ENCODE data around the gene AOC2. TPM values are rescaled to one million over a fixed set of nuclear protein-coding genes. Genes with fewer than 3 reads are reported as not detected.
"Not testable (repeated sequence)": the region's sequence is repeated elsewhere in the genome, so short reads cannot be mapped to it uniquely, and the experiment has no call there.

Gene AOC2
- total RNA-seq, 3 donors from 2014 or later, result 0.92 to 2.1 (median 0.96) TPM

- Histone ChIP-seq H3K4me1 (ENCODE audit: low read depth) (peaks cover 8% of the 10 kb centered on the region), H3K4me3 (no peak overlapping the region), H3K36me3 (ENCODE audit: low read depth) (no peaks in the 10 kb centered on the region), H3K9me3 (no peaks in the 10 kb centered on the region)
- intact Hi-C loops (cut with DNase I, micrococcal nuclease), result no loop called here
- ATAC-seq (peak; percentile 93), DNase-seq (peak in 2 of 3 donors; percentile 54 to 70)
- TF ChIP-seq, protein P1, sequence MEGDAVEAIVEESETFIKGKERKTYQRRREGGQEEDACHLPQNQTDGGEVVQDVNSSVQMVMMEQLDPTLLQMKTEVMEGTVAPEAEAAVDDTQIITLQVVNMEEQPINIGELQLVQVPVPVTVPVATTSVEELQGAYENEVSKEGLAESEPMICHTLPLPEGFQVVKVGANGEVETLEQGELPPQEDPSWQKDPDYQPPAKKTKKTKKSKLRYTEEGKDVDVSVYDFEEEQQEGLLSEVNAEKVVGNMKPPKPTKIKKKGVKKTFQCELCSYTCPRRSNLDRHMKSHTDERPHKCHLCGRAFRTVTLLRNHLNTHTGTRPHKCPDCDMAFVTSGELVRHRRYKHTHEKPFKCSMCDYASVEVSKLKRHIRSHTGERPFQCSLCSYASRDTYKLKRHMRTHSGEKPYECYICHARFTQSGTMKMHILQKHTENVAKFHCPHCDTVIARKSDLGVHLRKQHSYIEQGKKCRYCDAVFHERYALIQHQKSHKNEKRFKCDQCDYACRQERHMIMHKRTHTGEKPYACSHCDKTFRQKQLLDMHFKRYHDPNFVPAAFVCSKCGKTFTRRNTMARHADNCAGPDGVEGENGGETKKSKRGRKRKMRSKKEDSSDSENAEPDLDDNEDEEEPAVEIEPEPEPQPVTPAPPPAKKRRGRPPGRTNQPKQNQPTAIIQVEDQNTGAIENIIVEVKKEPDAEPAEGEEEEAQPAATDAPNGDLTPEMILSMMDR (IDR thresholded peaks at IDR 0.05), result no peak
These were observed 50.2 kb downstream of the AOC2 start for GRCh38 chr17:42894283-42895184.

DNA sequence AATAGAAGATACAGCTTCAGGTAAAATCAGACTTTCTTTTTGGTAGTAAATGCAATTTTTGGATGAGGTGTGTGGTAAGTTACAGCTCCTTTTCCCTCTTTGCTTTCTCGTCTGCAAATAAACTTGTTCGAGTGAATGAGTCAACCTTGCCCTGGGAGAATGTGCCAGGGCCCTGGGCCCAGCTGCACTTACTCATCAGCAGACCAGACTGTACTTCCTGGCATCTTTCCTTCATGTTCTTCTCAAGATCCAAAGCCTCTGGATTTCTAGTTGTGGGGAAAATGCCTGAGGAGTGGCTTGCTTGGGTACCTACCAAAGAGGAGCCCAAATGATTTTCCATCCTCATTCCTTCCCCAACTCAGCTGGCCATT lies 50.8 kb downstream of the AOC2 start:
- peak; percentile 84 for ATAC-seq
- Histone ChIP-seq H3K9me3 (no peaks in the 10 kb centered on the region), H3K36me3 (ENCODE audit: low read depth) (no peaks in the 10 kb centered on the region), H3K4me1 (ENCODE audit: low read depth) (peaks cover 8% of the 10 kb centered on the region), H3K4me3 (no peak overlapping the region)
- TF ChIP-seq, protein P1 (IDR thresholded peaks at IDR 0.05), result no peak
- peak; percentile 47 to 66 (median 53) for DNase-seq
- intact Hi-C loops (cut with DNase I, micrococcal nuclease), result no loop called here

DNA sequence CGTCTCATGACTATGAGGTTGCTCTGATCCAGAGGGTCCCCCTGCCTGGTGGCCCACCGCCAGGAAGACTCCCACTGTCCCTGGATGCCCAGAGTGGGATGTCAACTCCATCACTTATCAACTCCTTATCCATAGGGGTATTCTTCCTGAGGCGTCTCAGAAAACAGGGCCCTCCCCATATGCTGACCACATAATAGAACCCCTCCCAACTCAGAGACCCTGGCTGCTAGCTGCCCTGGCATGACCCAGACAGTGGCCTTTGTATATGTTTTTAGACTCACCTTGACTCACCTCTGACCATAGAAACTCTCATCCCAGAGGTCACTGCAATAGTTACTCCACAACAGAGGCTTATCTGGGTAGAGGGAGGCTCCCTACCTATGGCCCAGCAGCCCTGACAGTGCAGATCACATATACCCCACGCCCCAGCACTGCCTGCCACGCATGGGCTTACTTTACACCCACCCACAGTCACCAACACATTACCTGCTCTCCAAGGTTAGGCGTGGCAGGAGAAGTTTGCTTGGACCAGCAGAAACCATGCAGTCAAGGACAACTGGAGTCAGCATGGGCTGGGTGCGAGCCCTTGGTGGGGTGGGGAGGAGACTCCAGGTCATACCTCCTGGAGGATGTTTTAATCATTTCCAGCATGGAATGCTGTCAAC lies 53.9 kb downstream of the AOC2 start:
- TF ChIP-seq, protein P1 (IDR thresholded peaks at IDR 0.05), result no peak
- Histone ChIP-seq H3K36me3 (ENCODE audit: low read depth) (no peaks in the 10 kb centered on the region), H3K9me3 (no peaks in the 10 kb centered on the region), H3K4me1 (ENCODE audit: low read depth) (peaks cover 8% of the 10 kb centered on the region), H3K4me3 (no peak overlapping the region)
- DNase-seq, result no peak
- ATAC-seq, result no peak
- intact Hi-C loops (cut with DNase I, micrococcal nuclease), result no loop called here

GRCh38 chr17:42899981-42900380 lies 55.6 kb downstream of the AOC2 start:
- H3K9me3 ChIP-seq; H3K4me3 ChIP-seq; H3K36me3 ChIP-seq (ENCODE audit: low read depth); DNase-seq; intact Hi-C loops (cut with DNase I, micrococcal nuclease); H3K4me1 ChIP-seq (ENCODE audit: low read depth); ATAC-seq: not testable (repeated sequence)

Small RNA genes within 50 kb of the gene (microRNA-seq; reads per million reads assigned to microRNA genes)
- gene MIR6781, result 0.93 reads per million

Other genes with a start within 250 kb of the AOC2 start
- 10 to 100 TPM; 56.4 to 72.2 (median 67.1) TPM for gene RETREG3, start 235.2 kb upstream of the AOC2 start, total RNA-seq
- gene TUBG1, start 234.9 kb upstream of the AOC2 start, total RNA-seq, result 10 to 100 TPM; 17.2 to 42.6 (median 40.9) TPM
- gene TUBG2, start 185.3 kb upstream of the AOC2 start, total RNA-seq, result 10 to 100 TPM in 1 of 3 donors, 1 to 10 TPM in 2; 1.8 to 24.9 (median 6.1) TPM
- 10 to 100 TPM in 2 of 3 donors, 1 to 10 TPM in 1; 4.3 to 27.5 (median 10.4) TPM for gene PLEKHH3, start 167.6 kb upstream of the AOC2 start, total RNA-seq
- 1 to 10 TPM in 2 of 3 donors, not detected in 1; 1.6 to 2.6 TPM for gene CCR10, start 162.7 kb upstream of the AOC2 start, total RNA-seq
- gene CNTNAP1, start 162.0 kb upstream of the AOC2 start, total RNA-seq, result 10 to 100 TPM in 1 of 3 donors, 1 to 10 TPM in 2; 1.4 to 37.4 (median 7.1) TPM
- 10 to 100 TPM; 23.8 to 53.7 (median 31.7) TPM for gene EZH1, start 99.5 kb upstream of the AOC2 start, total RNA-seq
- 10 to 100 TPM in 2 of 3 donors, 1 to 10 TPM in 1; 5.7 to 17.2 (median 10.3) TPM for gene RAMP2, start 83.4 kb upstream of the AOC2 start, total RNA-seq
- gene VPS25, start 71.1 kb upstream of the AOC2 start, total RNA-seq, result 10 to 100 TPM; 45.6 to 85.6 (median 83.3) TPM
- 10 to 100 TPM; 17.5 to 55.8 (median 32.4) TPM for gene WNK4, start 64.0 kb upstream of the AOC2 start, total RNA-seq
- gene COA3, start 45.9 kb upstream of the AOC2 start, total RNA-seq, result 100 to 1,000 TPM in 2 of 3 donors, 10 to 100 TPM in 1; 92.7 to 151 (median 148) TPM
- gene CNTD1, start 45.7 kb upstream of the AOC2 start, total RNA-seq, result 1 to 10 TPM in 2 of 3 donors, under 1 TPM in 1; 0.79 to 3.3 (median 1.2) TPM
- 100 to 1,000 TPM; 130 to 142 (median 137) TPM for gene BECN1, start 20.3 kb upstream of the AOC2 start, total RNA-seq
- 100 to 1,000 TPM in 1 of 3 donors, 10 to 100 TPM in 2; 87.7 to 112 (median 91.8) TPM for gene PSME3, start 11.2 kb upstream of the AOC2 start, total RNA-seq
- gene AOC3, start 6.6 kb downstream of the AOC2 start, total RNA-seq, result 100 to 1,000 TPM in 1 of 3 donors, 10 to 100 TPM in 2; 10.6 to 175 (median 25.4) TPM
- gene G6PC1, start 56.2 kb downstream of the AOC2 start, total RNA-seq, result under 1 TPM in 1 of 3 donors, not detected in 2; 0.67 TPM
- 10 to 100 TPM; 25.9 to 30.7 (median 29.4) TPM for gene AARSD1, start 119.9 kb downstream of the AOC2 start, total RNA-seq
- gene PTGES3L, start 135.5 kb downstream of the AOC2 start, total RNA-seq, result 1 to 10 TPM; 3.8 to 5.5 (median 4.4) TPM
- 10 to 100 TPM; 22.2 to 27.0 (median 26.2) TPM for gene RUNDC1, start 136.0 kb downstream of the AOC2 start, total RNA-seq
- 100 to 1,000 TPM; 459 to 804 (median 648) TPM for gene RPL27, start 153.8 kb downstream of the AOC2 start, total RNA-seq
- gene IFI35, start 162.2 kb downstream of the AOC2 start, total RNA-seq, result 10 to 100 TPM; 39.2 to 58.2 (median 39.3) TPM
- gene VAT1, start 177.8 kb downstream of the AOC2 start, total RNA-seq, result 100 to 1,000 TPM in 1 of 3 donors, 10 to 100 TPM in 2; 35.2 to 142 (median 48.7) TPM
- 1 to 10 TPM in 1 of 3 donors, under 1 TPM in 2; 0.09 to 7.2 (median 0.51) TPM for gene RND2, start 180.7 kb downstream of the AOC2 start, total RNA-seq